Ovary (tissue), 9 donors: ENCODE measurements around the gene ZDHHC17. TPM values are rescaled to one million over a fixed set of nuclear protein-coding genes. Genes with fewer than 3 reads are reported as not detected.

Experiments
- DNase-seq, 5 donors: peaks; one replicate each; pipeline ENCODE4 v3.0.0-alpha.2; 2019 to 2020
- H3K27ac ChIP-seq, 2 donors: fragments of 200-600 bp; one replicate each; pipeline versions ENCODE4 v1.5.1 to v1.8.0; 2019 to 2022
- H3K27me3 ChIP-seq: fragments of 200-600 bp; one replicate; pipeline ENCODE4 v1.8.0; 2022
- H3K36me3 ChIP-seq: fragments of 200-600 bp; sonication (generic); one replicate; pipeline ENCODE4 v1.5.1; 2019
- H3K4me1 ChIP-seq: one replicate; pipeline ENCODE4 v1.8.1; 2013; ENCODE audit warnings: mild to moderate bottlenecking, moderate library complexity; ENCODE audit not compliant: insufficient read depth
- H3K4me3 ChIP-seq: fragments of 200-600 bp; sonication (generic); one replicate; pipeline ENCODE4 v1.5.1; 2017
- H3K9me3 ChIP-seq, 2 donors: fragments of 200-600 bp in 1 of 2; sonication (generic) in 1 of 2; one replicate each; pipeline versions ENCODE4 v1.5.1 to v1.8.1; 2013 to 2019; ENCODE audit warnings: mild to moderate bottlenecking in 1 of 2, moderate library complexity in 1 of 2
- CTCF ChIP-seq, 3 donors: fragments of 450-650 bp in 2 of 3; fragments of 200-600 bp in 1 of 3; IDR thresholded peaks; one replicate each; pipeline versions ENCODE4 v1.5.1 to v1.8.0; 2016 to 2022; ENCODE audit warnings: antibody characterized with exemption in 3 of 3, mild to moderate bottlenecking in 1 of 3
- EP300 ChIP-seq: sonication (generic); formaldehyde crosslinking; IDR thresholded peaks from one replicate; pipeline ENCODE4 v1.6.1; 2017; ENCODE audit warnings: antibody characterized with exemption
- POLR2A ChIP-seq: fragments of 450-650 bp; IDR thresholded peaks from one replicate; pipeline ENCODE4 v1.6.1; 2017; ENCODE audit warnings: antibody characterized with exemption, mild to moderate bottlenecking, moderate library complexity
- WGBS, 3 donors: extraction: QIAGEN DNeasy Blood & Tissue Kit in 1 of 3; methylation state at CpG; one replicate each; pipeline versions ENCODE4 v1.1.5 to v1.1.7; 2013 to 2017; 5-methylcytosine and 5-hydroxymethylcytosine counted together
- intact Hi-C, 4 donors: fragments of 100-400 bp; cut with DNase I; formaldehyde crosslinking; loops; one replicate each; pipeline versions ENCODE4 v1.11.0 to v1.15.1; 2022 to 2023
- polyA plus RNA-seq, 2 donors: library from polyadenylated mRNA; stranded (reverse); fragments of 200-250 nt in 1 of 2; fragments of 350-450 nt in 1 of 2; fragmentation: Illumina TruSeq in 1 of 2; extraction: RNeasy Lipid Tissue Mini Kit (QIAGEN cat#74804) in 1 of 2; gene quantifications; one replicate each; pipeline ENCODE4 v1.2.3, GENCODE V29; 2013 to 2014
- total RNA-seq, 7 donors: library from RNA; depleted of rRNA in 2 of 7; stranded (reverse); fragments of >200 nt in 2 of 7; fragmentation: NEBNext Ultra II Directional in 3 of 7; extraction: Animal tissue kit (Norgen Biotek cat#: 25700) in 3 of 7; gene quantifications; one replicate each; pipeline versions ENCODE4 v1.1.0 to v1.2.4, GENCODE V29; 2016 to 2023
- donor health status: DM: no; HTN: no; CAD: no; lungs with moderate emphysema.
- donor health status: DM: no; HTN: no; CAD: no.
- donor health status: Bipolar disorder and iron deficiency.
- donor health status: DM: yes; HTN: yes; CAD: no.
- donor health status: DM: no; HTN: no; CAD: no.
- donor health status: DM: yes; HTN: yes; CAD: no.

The ZDHHC17 gene
- total and polyA plus RNA-seq, 9 donors = 19.3 to 76.7 (median 37.6) TPM

- no peak overlapping the region for H3K27ac ChIP-seq
- TF ChIP-seq CTCF (IDR thresholded peaks at IDR 0.05) = no peak
- no peak for TF ChIP-seq POLR2A
- no peak for TF ChIP-seq EP300
- H3K4me1 ChIP-seq = no peaks in the 10 kb centered on the region
- intact Hi-C loops = no loop called here
- no peaks in the 10 kb centered on the region for H3K36me3 ChIP-seq
- H3K27me3 ChIP-seq = no peaks in the 10 kb centered on the region
- DNase-seq = no peak
- WGBS, 3 donors = 88 to 89% (median 89%) methylated on average over 2 of the region's 2 CpGs
- no peak overlapping the region for H3K4me3 ChIP-seq
- H3K9me3 ChIP-seq = no peaks in the 10 kb centered on the region
Observed at GRCh38 chr12:76847260-76847659, 83.3 kb downstream of the ZDHHC17 start.

GRCh38 chr12:76848132-76848531 lies 84.2 kb downstream of the ZDHHC17 start:
- H3K36me3 ChIP-seq = no peaks in the 10 kb centered on the region
- intact Hi-C loops = no loop called here
- H3K4me3 ChIP-seq = no peak overlapping the region
- no peak for TF ChIP-seq CTCF (IDR thresholded peaks at IDR 0.05)
- TF ChIP-seq POLR2A = no peak
- no peak for TF ChIP-seq EP300
- no peaks in the 10 kb centered on the region for H3K9me3 ChIP-seq
- DNase-seq = no peak
- no peak overlapping the region for H3K27ac ChIP-seq
- no peaks in the 10 kb centered on the region for H3K4me1 ChIP-seq
- H3K27me3 ChIP-seq = no peaks in the 10 kb centered on the region
- 91 to 95% (median 91%) methylated on average over 2 of the region's 2 CpGs for WGBS, 3 donors

GRCh38 chr12:76852106-76852505 lies 88.2 kb downstream of the ZDHHC17 start:
- Histone ChIP-seq H3K27ac (no peak overlapping the region), H3K4me1 (no peaks in the 10 kb centered on the region), H3K36me3 (no peaks in the 10 kb centered on the region), H3K27me3 (no peaks in the 10 kb centered on the region), H3K4me3 (no peak overlapping the region), H3K9me3 (peaks cover 0 to 3% of the 10 kb centered on the region in 2 donors)
- TF ChIP-seq CTCF (IDR thresholded peaks at IDR 0.05) (no peak), POLR2A (no peak)
- intact Hi-C loops = no loop called here
- DNase-seq = no peak
- WGBS, 3 donors = 95 to 98% (median 98%) methylated on average over 1 of the region's 1 CpG

GRCh38 chr12:76855271-76855670 lies 91.4 kb downstream of the ZDHHC17 start:
- H3K4me1 ChIP-seq = no peaks in the 10 kb centered on the region
- no peak overlapping the region for H3K4me3 ChIP-seq
- 95 to 98% (median 97%) methylated on average over 4 of the region's 4 CpGs for WGBS, 3 donors
- no peak for DNase-seq
- no peaks in the 10 kb centered on the region for H3K36me3 ChIP-seq
- no peak overlapping the region for H3K27ac ChIP-seq
- TF ChIP-seq POLR2A (no peak), EP300 (no peak)
- peaks cover 0 to 3% of the 10 kb centered on the region in 2 donors for H3K9me3 ChIP-seq
- intact Hi-C loops = no loop called here
- no peaks in the 10 kb centered on the region for H3K27me3 ChIP-seq

GRCh38 chr12:76856018-76856644 lies 92.2 kb downstream of the ZDHHC17 start:
- no peak for DNase-seq
- peaks cover 0 to 3% of the 10 kb centered on the region in 2 donors for H3K9me3 ChIP-seq
- no peaks in the 10 kb centered on the region for H3K4me1 ChIP-seq
- no peaks in the 10 kb centered on the region for H3K27me3 ChIP-seq
- H3K4me3 ChIP-seq = no peak overlapping the region
- no peaks in the 10 kb centered on the region for H3K36me3 ChIP-seq
- intact Hi-C loops = no loop called here
- no peak for TF ChIP-seq EP300
- TF ChIP-seq CTCF (IDR thresholded peaks at IDR 0.05) = no peak
- no peak for TF ChIP-seq POLR2A
- no peak overlapping the region for H3K27ac ChIP-seq
- 83 to 85% (median 85%) methylated on average over 1 of the region's 1 CpG for WGBS, 3 donors
